ENCODE results near the gene BIRC3.

Gene BIRC3

GRCh38 chr11:102317099-102317767 lies at the start of gene BIRC3:
BIRC3 (plus strand) TSS chr11:102317484; CDS start chr11:102324510, 7,026 bp downstream.
- peak; percentile 92 for DNase-seq

GRCh38 chr11:102267609-102268008 lies 49.7 kb upstream of the BIRC3 start:
- no peak for DNase-seq

- peak; percentile 77 for DNase-seq
Observed at GRCh38 chr11:102268083-102268984, 49.0 kb upstream of the BIRC3 start.

- no peak for DNase-seq
Observed at GRCh38 chr11:102268985-102269470, 48.3 kb upstream of the BIRC3 start.

GRCh38 chr11:102269927-102270326 lies 47.4 kb upstream of the BIRC3 start:
- no peak for DNase-seq

- no peak for DNase-seq
Observed at GRCh38 chr11:102272047-102272824, 45.0 kb upstream of the BIRC3 start.

- no peak for DNase-seq
Observed at GRCh38 chr11:102274628-102275027, 42.7 kb upstream of the BIRC3 start.

- DNase-seq: no peak
Observed at GRCh38 chr11:102276362-102276761, 40.9 kb upstream of the BIRC3 start.

- DNase-seq: no peak
Observed at GRCh38 chr11:102276783-102277182, 40.5 kb upstream of the BIRC3 start.

- DNase-seq: no peak
Observed at GRCh38 chr11:102279641-102280170, 37.6 kb upstream of the BIRC3 start.

GRCh38 chr11:102280245-102280833 lies 36.9 kb upstream of the BIRC3 start:
- no peak for DNase-seq

GRCh38 chr11:102283116-102283485 lies 34.2 kb upstream of the BIRC3 start:
- no peak for DNase-seq

- no peak for DNase-seq
Observed at GRCh38 chr11:102284008-102284407, 33.3 kb upstream of the BIRC3 start.

- no peak for DNase-seq
Observed at GRCh38 chr11:102286292-102286691, 31.0 kb upstream of the BIRC3 start.

- peak; percentile 24 for DNase-seq
Observed at GRCh38 chr11:102287964-102288724, 29.1 kb upstream of the BIRC3 start.

GRCh38 chr11:102288725-102289083 lies 28.6 kb upstream of the BIRC3 start:
- no peak for DNase-seq

GRCh38 chr11:102289592-102289991 lies 27.7 kb upstream of the BIRC3 start:
- no peak for DNase-seq

GRCh38 chr11:102291831-102292230 lies 25.5 kb upstream of the BIRC3 start:
- no peak for DNase-seq

GRCh38 chr11:102292933-102293332 lies 24.4 kb upstream of the BIRC3 start:
- no peak for DNase-seq

- no peak for DNase-seq
Observed at GRCh38 chr11:102293873-102294601, 23.2 kb upstream of the BIRC3 start.

- DNase-seq: no peak
Observed at GRCh38 chr11:102295045-102295444, 22.2 kb upstream of the BIRC3 start.

Measured in activated naive CD4-positive, alpha-beta T cell treated with Interleukin-2 at 50 U/mL for 16 hours (primary cell).